ENCODE data around the gene DRAM1.

The DRAM1 gene

GRCh38 chr12:101924618-101925017 lies 47.2 kb downstream of the DRAM1 start:
- TF ChIP-seq CTCF (conservative IDR thresholded peaks at IDR 0.05; ENCODE audit: low read length): no peak
- peak; percentile 44 for DNase-seq (ENCODE audit: low read depth)
- H3K4me3 ChIP-seq (ENCODE audit: low read length): no peak overlapping the region

GRCh38 chr12:101925361-101925760 lies 48.0 kb downstream of the DRAM1 start:
- DNase-seq (ENCODE audit: low read depth): peak; percentile 100
- no peak overlapping the region for H3K4me3 ChIP-seq (ENCODE audit: low read length)
- no peak for TF ChIP-seq CTCF (conservative IDR thresholded peaks at IDR 0.05; ENCODE audit: low read length)

GRCh38 chr12:101925935-101926334 lies 48.6 kb downstream of the DRAM1 start:
- no peak overlapping the region for H3K4me3 ChIP-seq (ENCODE audit: low read length)
- DNase-seq (ENCODE audit: low read depth): no peak
- TF ChIP-seq CTCF (conservative IDR thresholded peaks at IDR 0.05; ENCODE audit: low read length): no peak

GRCh38 chr12:101927036-101927435 lies 49.7 kb downstream of the DRAM1 start:
- no peak for TF ChIP-seq CTCF (conservative IDR thresholded peaks at IDR 0.05; ENCODE audit: low read length)
- no peak overlapping the region for H3K4me3 ChIP-seq (ENCODE audit: low read length)
- peak; percentile 84 for DNase-seq (ENCODE audit: low read depth)

GRCh38 chr12:101927999-101928398 lies 50.6 kb downstream of the DRAM1 start:
- no peak for DNase-seq (ENCODE audit: low read depth)
- no peak for TF ChIP-seq CTCF (conservative IDR thresholded peaks at IDR 0.05; ENCODE audit: low read length)
- no peak overlapping the region for H3K4me3 ChIP-seq (ENCODE audit: low read length)

- no peak for TF ChIP-seq CTCF (conservative IDR thresholded peaks at IDR 0.05; ENCODE audit: low read length)
- H3K4me3 ChIP-seq (ENCODE audit: low read length): no peak overlapping the region
- DNase-seq (ENCODE audit: low read depth): no peak
Measured at GRCh38 chr12:101928556-101928955, 51.2 kb downstream of the DRAM1 start.

- TF ChIP-seq CTCF (conservative IDR thresholded peaks at IDR 0.05; ENCODE audit: low read length): no peak
Measured at GRCh38 chr12:101929365-101930041, 52.1 kb downstream of the DRAM1 start.

More at GRCh38 chr12:101929365-101930041, 52.1 kb downstream of the DRAM1 start:
- DNase-seq (ENCODE audit: low read depth): no peak
- H3K4me3 ChIP-seq (ENCODE audit: low read length): no peak overlapping the region
